ENCODE measurements around the gene C1S. TPM values are rescaled to one million over a fixed set of nuclear protein-coding genes. Genes with fewer than 3 reads are reported as not detected.

The C1S gene
- total RNA-seq, 2 experiments from 2014 or later = 1.7 to 2.0 TPM

DNA sequence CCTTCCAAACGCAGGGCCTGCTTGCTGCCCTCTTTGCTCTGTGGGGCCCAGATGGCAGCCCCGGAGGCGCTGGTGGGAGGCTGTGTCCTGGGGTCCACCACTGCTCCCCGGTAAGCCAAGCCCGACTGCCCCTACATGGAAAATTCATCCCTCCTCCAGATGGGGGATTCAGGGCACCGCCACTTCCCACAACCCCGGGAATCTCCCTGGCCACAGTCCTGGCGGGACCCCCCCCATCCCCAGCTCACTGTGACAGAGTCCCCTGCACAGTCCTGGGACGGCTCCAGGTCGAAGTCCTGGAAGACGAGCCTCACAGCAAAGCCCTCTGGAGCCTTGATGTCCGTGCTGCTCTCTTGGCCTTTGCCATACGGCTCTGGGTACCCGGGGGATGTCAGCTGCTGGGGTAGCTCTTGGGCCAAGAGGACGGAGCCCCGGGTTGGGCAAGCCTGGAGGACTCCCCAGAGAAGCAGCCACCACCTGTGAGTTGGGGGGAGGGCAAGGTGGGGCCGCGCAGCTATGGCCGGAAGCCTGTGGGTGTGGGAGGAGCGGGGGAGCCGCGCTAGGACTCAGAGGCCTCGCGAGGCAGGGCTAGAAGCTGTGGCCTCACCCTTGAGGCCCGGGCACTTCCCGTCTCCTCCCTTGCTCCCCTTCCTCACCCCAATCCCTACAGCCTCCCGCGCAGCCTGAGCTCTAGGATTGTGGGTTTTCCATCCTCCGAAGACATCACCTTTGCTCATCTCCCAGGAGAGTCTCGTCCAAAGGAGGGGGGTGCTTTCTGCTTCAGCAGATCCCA, 47.7 kb downstream of the C1S start:
- DNase-seq = peak; percentile 90
- Mint-ChIP-seq H3K27me3 (no peaks in the 10 kb centered on the region), H3K4me3 (peak overlapping the region; percentile 95), H3K9me3 (peaks cover 13% of the 10 kb centered on the region), H3K36me3 (peaks cover 24% of the 10 kb centered on the region), H3K27ac (peak overlapping the region; percentile 99), H3K4me1 (ENCODE audit: low read depth) (peaks cover 42% of the 10 kb centered on the region)
- POLR2A ChIA-PET = interaction anchor here (0.6 to 3.3 kb wide), 12 partner anchors 10 to 235 kb away, joined by 3 to 59 read pairs (median 3); partner anchors contain the start of genes C12orf57, LPCAT3 and RNU7-1
- CTCF ChIA-PET = interaction anchor here (0.6 to 3.5 kb wide), 22 partner anchors 10 to 970 kb away, joined by 3 to 37 read pairs (median 4); partner anchors contain the start of genes C12orf57, C1R, LPCAT3 and PTPN6
- intact Hi-C loops (cut with micrococcal nuclease) = loop anchor here (1.0 to 5.0 kb wide), 7 partner anchors 16 to 236 kb away; partner anchors contain the start of genes C12orf57, C1R, CLSTN3 and LPCAT3

DNA sequence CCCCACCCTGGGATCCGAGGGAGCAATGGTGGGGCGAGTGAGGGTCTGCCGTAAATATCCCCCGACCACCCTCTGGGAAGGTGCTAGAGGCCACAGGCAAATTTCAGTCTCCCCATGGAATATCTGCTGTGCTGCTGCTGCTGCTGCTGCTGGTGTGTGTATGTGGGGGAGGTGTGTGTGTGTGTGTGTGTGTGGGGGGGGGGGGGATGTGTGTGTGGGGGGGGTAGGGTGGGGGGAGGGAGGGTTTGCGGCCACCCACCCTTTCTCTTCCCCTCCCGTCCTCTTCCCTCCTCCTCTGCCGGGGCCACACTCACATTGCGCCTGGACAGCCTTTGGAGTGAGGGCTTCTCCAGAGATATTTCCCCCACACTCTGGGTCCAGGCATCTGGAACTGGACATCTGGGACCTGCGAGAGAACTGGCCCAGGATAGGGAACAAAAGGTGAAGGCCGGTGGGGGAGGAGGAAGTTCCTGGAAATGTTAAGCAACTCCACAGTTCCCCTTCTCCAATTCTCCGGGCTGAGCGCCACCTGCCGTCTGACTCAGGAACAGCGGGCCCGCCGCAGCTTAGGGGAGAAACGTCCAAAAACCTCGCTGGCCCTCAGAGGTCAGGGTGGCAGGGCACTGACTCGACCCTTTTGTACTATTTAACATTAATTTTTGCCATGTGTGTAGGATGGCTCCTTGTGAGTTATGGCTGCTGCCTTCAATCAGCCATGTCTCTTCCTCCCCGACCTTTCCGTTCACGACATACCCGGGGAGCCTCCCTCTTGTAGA, 48.5 kb downstream of the C1S start, which contains the start of gene C1RL:
Gene C1RL (minus strand): TSS at position 419 of the 776 bp plus-strand sequence. CDS start 34 bp downstream, at position 385.
- ChIA-PET POLR2A (interaction anchor here (0.7 to 3.3 kb wide), 9 partner anchors 9 to 171 kb away, joined by 3 to 59 read pairs (median 3); partner anchors contain the start of genes C12orf57 and RNU7-1), CTCF (interaction anchor here (0.6 to 3.5 kb wide), 31 partner anchors 9 to 969 kb away, joined by 3 to 37 read pairs (median 4); partner anchors contain the start of genes C12orf57, LPCAT3, PTPN6 and RNU7-1)
- intact Hi-C loops (cut with micrococcal nuclease) = loop anchor here (1.0 to 5.0 kb wide), 7 partner anchors 17 to 237 kb away; partner anchors contain the start of genes C12orf57, C1R, CLSTN3 and LPCAT3
- H3K27me3 Mint-ChIP-seq = no peaks in the 10 kb centered on the region
- peaks cover 13% of the 10 kb centered on the region for H3K9me3 Mint-ChIP-seq
- H3K4me1 Mint-ChIP-seq (ENCODE audit: low read depth) = peaks cover 39% of the 10 kb centered on the region
- H3K36me3 Mint-ChIP-seq = peaks cover 23% of the 10 kb centered on the region
- H3K27ac Mint-ChIP-seq = peak within 1 kb of the TSS; percentile 99
- H3K4me3 Mint-ChIP-seq = peak within 1 kb of the TSS; percentile 95
- DNase-seq = peak; percentile 89

DNA sequence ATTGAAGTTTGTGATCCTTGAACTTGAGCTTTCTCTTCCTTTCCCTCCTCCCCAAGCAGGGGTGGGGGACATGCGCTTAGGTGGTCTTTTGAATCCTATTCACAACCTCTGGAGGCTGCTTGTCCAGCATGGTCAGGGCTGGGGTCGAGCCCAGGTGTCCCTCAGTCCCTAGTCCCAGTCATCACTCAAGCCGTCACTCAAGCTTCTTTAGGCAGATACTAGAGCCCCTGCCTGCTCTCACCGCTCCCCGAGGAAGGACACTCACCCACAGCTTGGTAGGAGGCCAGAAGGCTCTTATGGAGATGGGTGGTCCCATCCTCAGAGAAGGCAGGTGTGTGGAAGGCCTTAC, 49.0 kb downstream of the C1S start:
- DNase-seq = no peak
- Mint-ChIP-seq H3K4me3 (peak overlapping the region; percentile 95), H3K27me3 (no peaks in the 10 kb centered on the region), H3K9me3 (peaks cover 13% of the 10 kb centered on the region), H3K4me1 (ENCODE audit: low read depth) (peaks cover 39% of the 10 kb centered on the region), H3K27ac (peak overlapping the region; percentile 99), H3K36me3 (peaks cover 24% of the 10 kb centered on the region)
- intact Hi-C loops (cut with micrococcal nuclease) = loop anchor here (2.0 to 5.0 kb wide), 3 partner anchors 147 to 237 kb away; partner anchors contain the start of gene SPSB2
- ChIA-PET CTCF (interaction anchor here (0.6 to 3.5 kb wide), 18 partner anchors 9 to 237 kb away, joined by 3 to 37 read pairs (median 4); partner anchors contain the start of genes C12orf57, LPCAT3, PTPN6 and RNU7-1), POLR2A (interaction anchor here (1.0 to 3.3 kb wide), 2 partner anchors 9 to 164 kb away, joined by 3 to 59 read pairs; partner anchors contain the start of genes C12orf57 and RNU7-1)

DNA sequence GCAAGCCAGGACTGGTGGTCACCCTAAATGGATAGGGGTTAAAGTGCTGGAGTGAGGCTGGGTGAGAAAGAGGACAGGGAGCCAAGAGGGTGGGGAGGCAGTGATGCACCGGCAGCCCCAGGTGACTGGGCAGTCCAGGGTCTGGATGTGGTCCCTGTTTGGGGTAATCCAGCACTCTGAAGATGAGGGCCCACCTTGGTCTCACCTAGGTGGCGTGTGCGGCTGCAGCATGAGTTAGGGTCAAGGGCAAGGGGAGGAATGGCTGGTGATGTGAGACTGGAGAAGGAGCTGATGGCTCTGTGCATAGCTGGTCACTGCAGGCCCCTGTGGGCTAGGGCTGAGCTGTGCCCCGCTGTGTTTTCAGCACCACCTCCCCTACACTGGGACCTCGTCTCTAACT, 50.1 kb downstream of the C1S start:
- peaks cover 25% of the 10 kb centered on the region for H3K36me3 Mint-ChIP-seq
- CTCF ChIA-PET = interaction anchor here (0.6 to 2.9 kb wide), 7 partner anchors 9 to 173 kb away, joined by 3 to 11 read pairs (median 5); partner anchors contain the start of gene LPCAT3

DNA sequence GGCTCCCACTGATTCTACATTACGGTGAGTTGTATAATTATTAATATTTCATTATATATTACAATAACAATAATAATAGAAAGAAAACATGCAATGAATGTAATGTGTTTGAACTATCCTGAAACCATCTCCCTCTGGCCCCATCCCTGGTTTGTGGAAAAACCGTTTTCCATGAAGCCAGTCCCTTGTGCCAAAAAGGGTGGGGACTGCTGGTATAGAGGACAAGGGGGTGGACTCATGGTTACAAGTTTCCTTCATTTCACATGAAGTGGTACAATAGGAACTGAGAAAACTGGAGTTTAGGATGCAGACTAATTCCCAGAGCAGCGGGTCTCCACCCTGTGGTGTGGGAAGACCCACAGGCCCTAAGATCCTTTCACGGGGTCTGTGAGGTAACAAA, 51.5 kb downstream of the C1S start:
- CTCF ChIA-PET = interaction anchor here (0.9 to 2.8 kb wide), 18 partner anchors 10 to 221 kb away, joined by 3 to 12 read pairs (median 6); partner anchors contain the start of gene LPCAT3
- DNase-seq = no peak
- H3K27me3 Mint-ChIP-seq = no peaks in the 10 kb centered on the region
- no peak overlapping the region for H3K4me3 Mint-ChIP-seq
- no peak overlapping the region for H3K27ac Mint-ChIP-seq
- intact Hi-C loops (cut with micrococcal nuclease) = no loop called here
- peaks cover 21% of the 10 kb centered on the region for H3K4me1 Mint-ChIP-seq (ENCODE audit: low read depth)
- no peaks in the 10 kb centered on the region for H3K9me3 Mint-ChIP-seq
- H3K36me3 Mint-ChIP-seq = peaks cover 18% of the 10 kb centered on the region
- POLR2A ChIA-PET = no interaction called here

More for the DNA sequence above, 50.1 kb downstream of the C1S start:
- intact Hi-C loops (cut with micrococcal nuclease) = no loop called here
- Mint-ChIP-seq H3K27ac (no peak overlapping the region), H3K9me3 (peaks cover 10% of the 10 kb centered on the region), H3K4me1 (ENCODE audit: low read depth) (peaks cover 34% of the 10 kb centered on the region), H3K27me3 (no peaks in the 10 kb centered on the region), H3K4me3 (no peak overlapping the region)
- DNase-seq = no peak
- POLR2A ChIA-PET = no interaction called here

DNA sequence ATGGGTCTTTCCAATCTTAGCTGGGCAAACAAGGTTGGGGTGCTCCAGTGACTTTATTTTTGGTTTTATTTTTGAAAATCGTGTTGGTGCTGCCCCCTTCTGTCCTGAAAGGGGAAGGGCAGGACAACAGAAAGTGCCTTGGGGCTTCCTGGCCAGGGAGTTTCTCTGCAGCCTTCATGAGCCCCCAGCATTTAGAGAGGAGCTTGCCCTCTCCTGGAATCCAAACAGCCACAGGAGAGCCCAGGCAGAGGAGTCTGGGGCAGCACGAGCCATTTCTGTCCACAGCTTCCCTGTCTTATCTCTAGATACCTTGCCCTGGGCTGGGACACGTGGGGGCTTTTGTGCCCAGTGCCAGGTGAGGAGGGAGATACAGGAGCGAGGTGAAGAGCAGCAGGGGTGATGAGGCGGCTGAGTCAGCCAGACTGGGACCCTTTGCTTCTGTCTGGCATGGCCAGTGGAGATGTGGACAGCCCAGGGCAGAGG, 52.9 kb downstream of the C1S start:
- H3K27me3 Mint-ChIP-seq = no peaks in the 10 kb centered on the region
- peak; percentile 47 for DNase-seq
- H3K4me3 Mint-ChIP-seq = no peak overlapping the region
- CTCF ChIA-PET = interaction anchor here (0.6 to 2.8 kb wide), 37 partner anchors 9 to 524 kb away, joined by 3 to 12 read pairs (median 4); partner anchors contain the start of genes CLSTN3, LPCAT3, SPSB2 and TPI1
- H3K9me3 Mint-ChIP-seq = no peaks in the 10 kb centered on the region
- POLR2A ChIA-PET = interaction anchor here (1.3 kb wide), 1 partner anchor 170 kb away, joined by 4 read pairs; the partner anchor contains the start of genes C12orf57 and RNU7-1
- intact Hi-C loops (cut with micrococcal nuclease) = no loop called here
- H3K36me3 Mint-ChIP-seq = peaks cover 25% of the 10 kb centered on the region
- H3K4me1 Mint-ChIP-seq (ENCODE audit: low read depth) = peaks cover 14% of the 10 kb centered on the region
- H3K27ac Mint-ChIP-seq = no peak overlapping the region

DNA sequence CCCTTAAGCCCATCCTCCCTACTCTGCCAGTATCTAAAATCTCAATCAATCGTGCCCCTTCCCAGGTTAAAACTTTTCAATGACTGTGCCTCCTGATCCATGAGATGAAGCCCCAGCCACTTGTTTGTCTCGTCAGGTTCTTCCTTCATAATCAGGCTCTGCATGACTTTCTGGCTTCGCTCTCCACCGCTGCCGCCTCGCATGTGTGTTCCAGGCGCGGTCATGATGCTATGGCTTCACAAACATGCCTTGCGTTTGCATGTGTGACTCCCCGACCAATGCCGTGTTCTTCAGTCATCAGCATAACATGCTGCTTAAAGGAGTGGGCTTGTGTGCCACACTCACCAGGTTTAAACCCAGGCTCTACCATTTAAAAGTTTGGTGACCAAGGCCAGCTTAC, 53.5 kb downstream of the C1S start:
- H3K27ac Mint-ChIP-seq = no peak overlapping the region
- CTCF ChIA-PET = interaction anchor here (0.7 to 2.8 kb wide), 15 partner anchors 9 to 245 kb away, joined by 3 to 12 read pairs (median 6); partner anchors contain the start of genes CLSTN3 and LPCAT3
- no peak for DNase-seq
- no peaks in the 10 kb centered on the region for H3K9me3 Mint-ChIP-seq
- intact Hi-C loops (cut with micrococcal nuclease) = no loop called here
- H3K36me3 Mint-ChIP-seq = peaks cover 23% of the 10 kb centered on the region
- no peak overlapping the region for H3K4me3 Mint-ChIP-seq
- H3K27me3 Mint-ChIP-seq = no peaks in the 10 kb centered on the region
- H3K4me1 Mint-ChIP-seq (ENCODE audit: low read depth) = peaks cover 14% of the 10 kb centered on the region
- POLR2A ChIA-PET = no interaction called here

DNA sequence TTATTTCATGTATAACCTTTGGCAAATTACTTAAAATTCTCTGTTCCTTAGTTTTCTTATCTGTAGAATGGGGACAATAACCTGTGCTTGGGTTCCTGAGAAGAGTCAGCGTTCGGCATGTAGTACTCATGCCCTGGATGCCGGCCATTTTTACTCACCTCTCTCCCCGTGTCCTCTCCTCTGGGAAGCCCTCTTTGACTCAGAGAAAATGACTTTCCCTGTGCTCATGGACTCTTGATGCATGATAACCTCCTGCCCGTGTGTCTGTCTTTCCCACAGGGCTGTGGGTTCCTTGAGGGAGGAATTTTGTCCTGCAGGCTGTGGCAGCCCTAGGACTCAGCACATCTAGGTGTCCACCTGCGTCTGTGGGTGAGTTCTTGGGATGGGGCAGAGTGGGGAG, 54.3 kb downstream of the C1S start:
- ChIA-PET CTCF (no interaction called here), POLR2A (no interaction called here)
- no peak overlapping the region for H3K27ac Mint-ChIP-seq
- DNase-seq = no peak
- H3K9me3 Mint-ChIP-seq = no peaks in the 10 kb centered on the region
- H3K36me3 Mint-ChIP-seq = peaks cover 23% of the 10 kb centered on the region
- intact Hi-C loops (cut with micrococcal nuclease) = no loop called here
- no peak overlapping the region for H3K4me3 Mint-ChIP-seq
- H3K4me1 Mint-ChIP-seq (ENCODE audit: low read depth) = peaks cover 8% of the 10 kb centered on the region
- no peaks in the 10 kb centered on the region for H3K27me3 Mint-ChIP-seq

DNA sequence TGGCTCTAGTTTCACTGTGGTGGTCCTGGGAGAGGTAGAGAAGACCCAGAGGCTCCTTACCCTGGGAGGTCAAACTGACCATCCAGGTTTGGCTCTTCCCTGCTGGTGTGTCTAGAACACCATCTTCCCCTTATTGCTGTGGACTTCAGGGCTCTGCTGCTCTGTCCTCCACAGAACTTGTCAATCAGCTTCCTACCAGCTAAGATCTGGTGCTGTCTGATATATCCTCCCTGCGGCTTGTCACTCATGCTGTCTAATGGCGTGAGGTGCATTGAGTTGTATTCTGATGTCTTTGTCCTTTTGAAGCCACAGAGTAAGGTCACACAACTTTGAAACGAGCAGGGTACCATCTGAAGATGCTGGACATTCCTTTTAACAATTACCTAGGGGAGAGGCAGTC, 55.7 kb downstream of the C1S start:
- Mint-ChIP-seq H3K4me3 (no peak overlapping the region), H3K36me3 (peaks cover 23% of the 10 kb centered on the region), H3K27ac (no peak overlapping the region), H3K4me1 (ENCODE audit: low read depth) (peaks cover 5% of the 10 kb centered on the region), H3K9me3 (no peaks in the 10 kb centered on the region), H3K27me3 (no peaks in the 10 kb centered on the region)
- ChIA-PET CTCF (no interaction called here), POLR2A (no interaction called here)
- no peak for DNase-seq
- intact Hi-C loops (cut with micrococcal nuclease) = no loop called here

DNA sequence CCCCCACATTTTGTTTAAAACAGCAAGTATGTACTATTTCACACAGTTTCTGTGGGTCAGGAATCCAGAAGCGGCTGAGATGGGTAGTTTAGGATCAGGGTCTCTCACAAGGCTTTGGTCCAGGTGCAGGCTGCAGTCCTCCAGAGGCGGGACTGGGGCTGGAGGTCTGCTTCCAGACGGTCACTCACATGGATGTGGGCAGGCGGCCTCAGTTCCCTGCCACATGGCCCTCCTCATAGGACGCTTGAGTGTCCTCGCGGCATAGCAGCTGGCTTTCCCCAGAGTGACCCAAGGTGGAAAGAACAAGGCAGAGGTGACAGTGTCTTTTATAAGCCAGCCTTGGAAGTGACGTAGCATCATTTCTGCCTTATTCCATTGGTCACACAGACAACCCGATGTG, 56.4 kb downstream of the C1S start:
- no peaks in the 10 kb centered on the region for H3K27me3 Mint-ChIP-seq
- H3K27ac Mint-ChIP-seq = no peak overlapping the region
- peaks cover 5% of the 10 kb centered on the region for H3K4me1 Mint-ChIP-seq (ENCODE audit: low read depth)
- H3K4me3 Mint-ChIP-seq = no peak overlapping the region
- peaks cover 23% of the 10 kb centered on the region for H3K36me3 Mint-ChIP-seq
- DNase-seq = no peak
- ChIA-PET POLR2A (no interaction called here), CTCF (no interaction called here)
- intact Hi-C loops (cut with micrococcal nuclease) = no loop called here
- no peaks in the 10 kb centered on the region for H3K9me3 Mint-ChIP-seq

DNA sequence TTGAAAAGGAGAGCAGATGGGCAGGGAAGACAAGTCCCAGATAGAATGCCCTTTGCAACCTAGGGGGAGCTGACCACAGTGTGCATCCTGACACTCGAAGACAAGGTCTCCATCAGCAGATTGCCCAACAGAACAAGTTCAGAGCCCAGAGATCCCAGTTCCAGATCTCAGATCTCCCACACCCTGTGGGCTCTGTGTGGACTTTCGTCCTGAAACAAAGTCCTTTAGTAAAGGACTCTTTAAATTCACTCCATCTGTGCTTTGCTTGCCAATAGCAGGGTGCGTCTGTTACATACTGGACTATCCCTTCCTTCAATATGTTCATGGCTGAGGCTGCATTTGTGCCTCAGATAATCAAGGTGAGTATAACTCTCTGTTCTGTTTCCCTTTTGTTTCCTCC, 57.2 kb downstream of the C1S start:
- Mint-ChIP-seq H3K4me3 (no peak overlapping the region), H3K27ac (no peak overlapping the region), H3K4me1 (ENCODE audit: low read depth) (peaks cover 5% of the 10 kb centered on the region), H3K27me3 (no peaks in the 10 kb centered on the region), H3K9me3 (no peaks in the 10 kb centered on the region), H3K36me3 (peaks cover 23% of the 10 kb centered on the region)
- intact Hi-C loops (cut with micrococcal nuclease) = no loop called here
- no peak for DNase-seq
- CTCF ChIA-PET = interaction anchor here (0.8 to 1.3 kb wide), 3 partner anchors 8 to 173 kb away, joined by 3 to 5 read pairs (median 3); no protein-coding TSS in a partner anchor
- POLR2A ChIA-PET = interaction anchor here (0.9 kb wide), 1 partner anchor 8 kb away, joined by 3 read pairs; no protein-coding TSS in a partner anchor
